ENCODE results near the gene TUSC2. TPM values are rescaled to one million over a fixed set of nuclear protein-coding genes. Genes with fewer than 3 reads are reported as not detected.

Gene TUSC2
- total RNA-seq, 3 donors from 2014 or later (not counting 1 experiment from before 2014, with no cell fraction given), result 18.4 to 23.4 (median 21.3) TPM

- H3K9me3 ChIP-seq (ENCODE audit: control insufficient read depth, insufficient read depth, low read length), result no peaks in the 10 kb centered on the region
- Mint-ChIP-seq H3K4me3 (no peak overlapping the region), H3K4me1 (peaks cover 24 to 47% of the 10 kb centered on the region in 2 donors), H3K27me3 (ENCODE audit: low read depth in 2 of 2) (no peaks in the 10 kb centered on the region), H3K9me3 (no peaks in the 10 kb centered on the region), H3K27ac (peak overlapping the region in 1 of 2 donors; percentile 24), H3K36me3 (no peaks in the 10 kb centered on the region)
- no peak overlapping the region for H3K4me3 ChIP-seq (ENCODE audit: low read length)
- no peak for TF ChIP-seq CTCF (IDR thresholded peaks at IDR 0.05)
- ATAC-seq, result no peak
- WGBS (ENCODE audit: insufficient coverage), result 99% methylated on average over 10 of the region's 10 CpGs
- H3K27me3 ChIP-seq (ENCODE audit: control insufficient read depth, insufficient read depth, low read length), result no peaks in the 10 kb centered on the region
- no peak for DNase-seq
- intact Hi-C loops (cut with micrococcal nuclease), result no loop called here
- peaks cover 42% of the 10 kb centered on the region for H3K36me3 ChIP-seq (ENCODE audit: control insufficient read depth, insufficient read depth, low read length)
- H3K4me1 ChIP-seq (ENCODE audit: control insufficient read depth, insufficient read depth, low read length), result peaks cover 61% of the 10 kb centered on the region
- no peak overlapping the region for H3K27ac ChIP-seq (ENCODE audit: low read length)
These were observed 2.3 kb upstream of the TUSC2 start for GRCh38 chr3:50330330-50330729.

GRCh38 chr3:50327129-50327528 lies 894 bp downstream of the TUSC2 start:
- TF ChIP-seq CTCF (IDR thresholded peaks at IDR 0.05), result no peak
- Mint-ChIP-seq H3K27ac (peak overlapping the region; percentile 85 to 87), H3K27me3 (ENCODE audit: low read depth in 2 of 2) (no peaks in the 10 kb centered on the region), H3K4me1 (peaks cover 10 to 38% of the 10 kb centered on the region in 2 donors), H3K9me3 (no peaks in the 10 kb centered on the region), H3K36me3 (no peaks in the 10 kb centered on the region), H3K4me3 (peak overlapping the region; percentile 85)
- WGBS (ENCODE audit: insufficient coverage), result 98% methylated on average over 3 of the region's 4 CpGs
- intact Hi-C loops (cut with micrococcal nuclease), result no loop called here
- Histone ChIP-seq H3K27ac (ENCODE audit: low read length) (no peak overlapping the region), H3K9me3 (ENCODE audit: control insufficient read depth, insufficient read depth, low read length) (no peaks in the 10 kb centered on the region), H3K4me3 (ENCODE audit: low read length) (no peak overlapping the region), H3K4me1 (ENCODE audit: control insufficient read depth, insufficient read depth, low read length) (peaks cover 38% of the 10 kb centered on the region), H3K27me3 (ENCODE audit: control insufficient read depth, insufficient read depth, low read length) (no peaks in the 10 kb centered on the region), H3K36me3 (ENCODE audit: control insufficient read depth, insufficient read depth, low read length) (peaks cover 37% of the 10 kb centered on the region)
- DNase-seq, result no peak
- ATAC-seq, result no peak

GRCh38 chr3:50326182-50326541 lies 1.9 kb downstream of the TUSC2 start:
- intact Hi-C loops (cut with micrococcal nuclease), result no loop called here
- 86% methylated on average over 8 of the region's 8 CpGs for WGBS (ENCODE audit: insufficient coverage)
- Histone ChIP-seq H3K4me3 (ENCODE audit: low read length) (no peak overlapping the region), H3K9me3 (ENCODE audit: control insufficient read depth, insufficient read depth, low read length) (no peaks in the 10 kb centered on the region), H3K27me3 (ENCODE audit: control insufficient read depth, insufficient read depth, low read length) (no peaks in the 10 kb centered on the region), H3K4me1 (ENCODE audit: control insufficient read depth, insufficient read depth, low read length) (peaks cover 38% of the 10 kb centered on the region), H3K27ac (ENCODE audit: low read length) (no peak overlapping the region), H3K36me3 (ENCODE audit: control insufficient read depth, insufficient read depth, low read length) (peaks cover 28% of the 10 kb centered on the region)
- ATAC-seq (no peak), DNase-seq (no peak)
- no peaks in the 10 kb centered on the region for H3K9me3 Mint-ChIP-seq
- no peaks in the 10 kb centered on the region for H3K27me3 Mint-ChIP-seq (ENCODE audit: low read depth in 2 of 2)
- no peaks in the 10 kb centered on the region for H3K36me3 Mint-ChIP-seq
- no peak for TF ChIP-seq CTCF (IDR thresholded peaks at IDR 0.05)
- no peak overlapping the region for H3K27ac Mint-ChIP-seq
- H3K4me3 Mint-ChIP-seq, result peak overlapping the region; percentile 17
- peaks cover 10 to 36% of the 10 kb centered on the region in 2 donors for H3K4me1 Mint-ChIP-seq

- Histone ChIP-seq H3K36me3 (ENCODE audit: control insufficient read depth, insufficient read depth, low read length) (peaks cover 22% of the 10 kb centered on the region), H3K27me3 (ENCODE audit: control insufficient read depth, insufficient read depth, low read length) (no peaks in the 10 kb centered on the region), H3K4me1 (ENCODE audit: control insufficient read depth, insufficient read depth, low read length) (peaks cover 41% of the 10 kb centered on the region), H3K27ac (ENCODE audit: low read length) (no peak overlapping the region), H3K9me3 (ENCODE audit: control insufficient read depth, insufficient read depth, low read length) (no peaks in the 10 kb centered on the region), H3K4me3 (ENCODE audit: low read length) (no peak overlapping the region)
- no peak overlapping the region for H3K4me3 Mint-ChIP-seq
- H3K9me3 Mint-ChIP-seq, result no peaks in the 10 kb centered on the region
- H3K4me1 Mint-ChIP-seq, result peaks cover 10 to 39% of the 10 kb centered on the region in 2 donors
- no peaks in the 10 kb centered on the region for H3K36me3 Mint-ChIP-seq
- WGBS (ENCODE audit: insufficient coverage), result 94% methylated on average over 11 of the region's 11 CpGs
- TF ChIP-seq CTCF (IDR thresholded peaks at IDR 0.05), result no peak
- no peaks in the 10 kb centered on the region for H3K27me3 Mint-ChIP-seq (ENCODE audit: low read depth in 2 of 2)
- no peak overlapping the region for H3K27ac Mint-ChIP-seq
- DNase-seq, result no peak
- intact Hi-C loops (cut with micrococcal nuclease), result no loop called here
- ATAC-seq, result no peak
These were observed 2.4 kb downstream of the TUSC2 start for GRCh38 chr3:50325497-50326181.

All from natural killer cell (primary cell).